MCF 10A (cell line): ENCODE measurements around the gene ECEL1. TPM values are rescaled to one million over a fixed set of nuclear protein-coding genes. Genes with fewer than 3 reads are reported as not detected.

Experiments
- BruUV-seq: library from RNA; stranded (reverse); fragments of 400-500 nt; replicated peaks from 2 replicates; lab custom pipeline; 2021; lab: Mats Ljungman, UMichigan
- CTCF ChIA-PET: fragments of 300-600 bp; sonication (Branson Sonifier 250); formaldehyde crosslinking; extraction: SDS; loops from one replicate; lab custom pipeline; 2021; ENCODE audit warnings: antibody characterized with exemption, inconsistent platforms; lab: Yijun Ruan, JAX
- POLR2A ChIA-PET: fragments of 300-600, 350-650 bp; sonication (Branson Sonifier 250); formaldehyde crosslinking; extraction: SDS; loops from one replicate; lab custom pipeline; 2020; ENCODE audit warnings: antibody characterized with exemption, inconsistent platforms; lab: Yijun Ruan, JAX
- DNase-seq: peaks from one replicate; pipeline ENCODE4 v3.0.0-alpha.2; 2018; ENCODE audit not compliant: unreplicated experiment
- H3K27ac Mint-ChIP-seq: one replicate; pipeline ENCODE4 v1.8.0; 2022; ENCODE audit warnings: mild to moderate bottlenecking, low read depth, mixed read lengths; ENCODE audit not compliant: unreplicated experiment
- H3K27me3 Mint-ChIP-seq: one replicate; pipeline ENCODE4 v1.8.0; 2022; ENCODE audit warnings: mixed read lengths; ENCODE audit not compliant: insufficient read depth, unreplicated experiment
- H3K36me3 Mint-ChIP-seq: one replicate; pipeline ENCODE4 v1.8.0; 2022; ENCODE audit warnings: mild to moderate bottlenecking, moderate library complexity, mixed read lengths; ENCODE audit not compliant: insufficient read depth, unreplicated experiment
- H3K4me1 Mint-ChIP-seq: one replicate; pipeline ENCODE4 v1.8.0; 2022; ENCODE audit warnings: mixed read lengths; ENCODE audit not compliant: insufficient read depth, unreplicated experiment
- H3K4me3 Mint-ChIP-seq: one replicate; pipeline ENCODE4 v1.8.0; 2022; ENCODE audit warnings: mild to moderate bottlenecking, moderate library complexity, mixed read lengths; ENCODE audit not compliant: unreplicated experiment
- H3K9me3 Mint-ChIP-seq: one replicate; pipeline ENCODE4 v1.8.0; 2022; ENCODE audit warnings: mixed read lengths; ENCODE audit not compliant: unreplicated experiment
- intact Hi-C: fragments of 100-400 bp; cut with micrococcal nuclease; formaldehyde crosslinking; loops from 2 replicates; pipeline ENCODE4 v1.14.1; 2022
- total RNA-seq: library from RNA; stranded (reverse); gene quantifications from 2 replicates; pipeline ENCODE4 v1.2.3, GENCODE V29; 2022
- TF ChIP-seq, protein P1 (sequence below): fragments of 200-600 bp; IDR thresholded peaks from one replicate; pipeline ENCODE4 v1.8.0; 2022; ENCODE audit warnings: antibody characterized with exemption, mild to moderate bottlenecking; ENCODE audit not compliant: unreplicated experiment

Gene ECEL1
- total RNA-seq, 1 experiment from 2014 or later: not detected

DNA sequence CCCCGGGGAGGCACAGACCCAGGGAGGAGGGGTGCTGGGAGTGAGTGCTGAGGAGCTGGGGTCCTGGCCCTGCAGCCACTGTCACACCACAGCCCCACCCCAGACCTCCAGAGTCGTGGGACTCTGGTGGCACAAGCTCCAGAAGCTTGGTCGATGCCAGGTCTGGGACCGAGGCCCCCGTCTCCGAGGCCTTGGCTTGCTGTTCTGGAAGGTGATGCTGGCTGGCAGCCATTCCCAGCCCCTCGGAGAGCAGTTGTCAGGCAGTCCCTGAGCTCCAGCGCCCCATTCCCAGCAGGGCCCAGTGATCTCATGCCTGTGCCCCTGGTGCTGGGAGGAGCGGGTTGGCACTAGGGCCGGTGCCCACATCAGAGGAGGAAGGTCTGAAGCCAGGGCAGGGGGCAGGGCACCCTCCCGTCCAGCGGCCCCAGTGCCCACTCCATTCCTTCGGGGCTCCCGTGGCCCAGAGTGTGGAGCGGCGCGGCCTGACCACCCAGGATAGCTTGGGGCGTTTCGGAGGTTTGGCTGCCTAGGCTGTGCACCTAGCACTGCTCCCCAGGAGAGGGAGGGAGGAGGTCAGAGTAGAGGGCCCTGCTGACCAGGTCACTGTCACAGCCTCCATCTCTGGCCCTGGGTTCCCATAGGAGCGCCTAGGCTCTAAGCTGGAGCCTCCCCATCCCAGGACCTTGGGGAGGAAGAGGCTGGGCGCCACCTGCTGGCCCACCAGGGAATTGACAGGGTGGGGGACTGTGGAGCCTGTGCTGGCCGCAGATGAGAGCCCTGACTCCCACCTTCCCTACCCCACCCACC is 48.5 kb downstream of the ECEL1 start:
- no TSS peak for BruUV-seq
- TF ChIP-seq, protein P1, sequence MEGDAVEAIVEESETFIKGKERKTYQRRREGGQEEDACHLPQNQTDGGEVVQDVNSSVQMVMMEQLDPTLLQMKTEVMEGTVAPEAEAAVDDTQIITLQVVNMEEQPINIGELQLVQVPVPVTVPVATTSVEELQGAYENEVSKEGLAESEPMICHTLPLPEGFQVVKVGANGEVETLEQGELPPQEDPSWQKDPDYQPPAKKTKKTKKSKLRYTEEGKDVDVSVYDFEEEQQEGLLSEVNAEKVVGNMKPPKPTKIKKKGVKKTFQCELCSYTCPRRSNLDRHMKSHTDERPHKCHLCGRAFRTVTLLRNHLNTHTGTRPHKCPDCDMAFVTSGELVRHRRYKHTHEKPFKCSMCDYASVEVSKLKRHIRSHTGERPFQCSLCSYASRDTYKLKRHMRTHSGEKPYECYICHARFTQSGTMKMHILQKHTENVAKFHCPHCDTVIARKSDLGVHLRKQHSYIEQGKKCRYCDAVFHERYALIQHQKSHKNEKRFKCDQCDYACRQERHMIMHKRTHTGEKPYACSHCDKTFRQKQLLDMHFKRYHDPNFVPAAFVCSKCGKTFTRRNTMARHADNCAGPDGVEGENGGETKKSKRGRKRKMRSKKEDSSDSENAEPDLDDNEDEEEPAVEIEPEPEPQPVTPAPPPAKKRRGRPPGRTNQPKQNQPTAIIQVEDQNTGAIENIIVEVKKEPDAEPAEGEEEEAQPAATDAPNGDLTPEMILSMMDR: peak; percentile 51
- Mint-ChIP-seq H3K4me3 (no peak overlapping the region), H3K27me3 (peaks cover 10% of the 10 kb centered on the region), H3K9me3 (no peaks in the 10 kb centered on the region), H3K27ac (no peak overlapping the region), H3K4me1 (no peaks in the 10 kb centered on the region), H3K36me3 (no peaks in the 10 kb centered on the region)
- POLR2A ChIA-PET: no interaction called here
- CTCF ChIA-PET: interaction anchor here (0.5 to 4.1 kb wide), 34 partner anchors 12 to 723 kb away, joined by 3 to 48 read pairs (median 3); partner anchors contain the start of genes ALPP and PRSS56
- intact Hi-C loops: no loop called here
- peak; percentile 43 for DNase-seq

DNA sequence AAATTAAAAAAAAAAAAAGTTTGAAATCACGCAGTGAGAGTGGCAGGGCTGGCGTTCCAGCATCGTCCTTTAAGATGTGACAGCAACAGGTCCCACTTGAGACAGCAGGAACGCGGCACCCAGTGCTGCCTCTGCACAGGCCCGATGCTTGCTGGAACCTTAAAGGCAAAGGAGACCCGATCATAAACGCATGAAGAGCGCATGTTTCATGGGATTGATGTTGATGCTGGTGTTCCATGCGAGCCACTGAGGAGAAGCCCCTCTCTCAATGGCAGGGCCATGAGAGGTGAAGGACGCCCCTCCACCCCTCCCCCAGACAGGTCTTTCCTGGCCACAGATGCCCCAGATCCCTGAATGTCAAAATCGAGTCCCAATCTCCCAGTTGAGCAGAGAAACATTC is 49.5 kb downstream of the ECEL1 start:
- Mint-ChIP-seq H3K36me3 (no peaks in the 10 kb centered on the region), H3K4me1 (no peaks in the 10 kb centered on the region), H3K27ac (no peak overlapping the region), H3K27me3 (peaks cover 10% of the 10 kb centered on the region), H3K4me3 (no peak overlapping the region), H3K9me3 (no peaks in the 10 kb centered on the region)
- ChIA-PET POLR2A (no interaction called here), CTCF (interaction anchor here (0.7 to 2.0 kb wide), 5 partner anchors 10 to 529 kb away, joined by 3 to 7 read pairs (median 3); no protein-coding TSS in a partner anchor)
- DNase-seq: no peak
- intact Hi-C loops: no loop called here
- BruUV-seq: no TSS peak
- TF ChIP-seq, protein P1: no peak

DNA sequence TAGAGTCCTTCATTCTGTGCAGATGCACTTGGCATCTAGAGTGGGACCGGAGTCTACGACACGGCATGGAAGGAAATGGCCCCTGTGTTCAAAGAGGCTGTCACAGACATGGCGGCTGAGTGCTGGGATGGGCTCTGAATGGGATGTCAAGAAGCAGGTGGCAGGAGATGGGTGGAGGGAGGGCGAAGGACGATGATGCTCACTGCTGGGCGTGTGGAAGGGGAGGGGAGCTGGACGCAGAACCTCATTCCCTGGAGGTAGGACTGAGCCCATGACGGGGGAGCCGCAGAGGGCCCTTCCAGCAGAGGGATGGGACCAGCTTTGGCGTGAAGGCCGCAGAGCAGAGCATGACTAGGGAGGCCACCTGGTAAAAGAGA is 50.5 kb downstream of the ECEL1 start:
- no peaks in the 10 kb centered on the region for H3K9me3 Mint-ChIP-seq
- POLR2A ChIA-PET: interaction anchor here (0.6 kb wide), 1 partner anchor 324 kb away, joined by 3 read pairs; no protein-coding TSS in a partner anchor
- no TSS peak for BruUV-seq
- TF ChIP-seq, protein P1: no peak
- intact Hi-C loops: no loop called here
- H3K4me3 Mint-ChIP-seq: no peak overlapping the region
- CTCF ChIA-PET: interaction anchor here (0.5 to 2.0 kb wide), 12 partner anchors 11 to 537 kb away, joined by 3 to 7 read pairs (median 3); no protein-coding TSS in a partner anchor
- H3K36me3 Mint-ChIP-seq: no peaks in the 10 kb centered on the region
- H3K4me1 Mint-ChIP-seq: no peaks in the 10 kb centered on the region
- peaks cover 10% of the 10 kb centered on the region for H3K27me3 Mint-ChIP-seq
- DNase-seq: no peak
- H3K27ac Mint-ChIP-seq: no peak overlapping the region

DNA sequence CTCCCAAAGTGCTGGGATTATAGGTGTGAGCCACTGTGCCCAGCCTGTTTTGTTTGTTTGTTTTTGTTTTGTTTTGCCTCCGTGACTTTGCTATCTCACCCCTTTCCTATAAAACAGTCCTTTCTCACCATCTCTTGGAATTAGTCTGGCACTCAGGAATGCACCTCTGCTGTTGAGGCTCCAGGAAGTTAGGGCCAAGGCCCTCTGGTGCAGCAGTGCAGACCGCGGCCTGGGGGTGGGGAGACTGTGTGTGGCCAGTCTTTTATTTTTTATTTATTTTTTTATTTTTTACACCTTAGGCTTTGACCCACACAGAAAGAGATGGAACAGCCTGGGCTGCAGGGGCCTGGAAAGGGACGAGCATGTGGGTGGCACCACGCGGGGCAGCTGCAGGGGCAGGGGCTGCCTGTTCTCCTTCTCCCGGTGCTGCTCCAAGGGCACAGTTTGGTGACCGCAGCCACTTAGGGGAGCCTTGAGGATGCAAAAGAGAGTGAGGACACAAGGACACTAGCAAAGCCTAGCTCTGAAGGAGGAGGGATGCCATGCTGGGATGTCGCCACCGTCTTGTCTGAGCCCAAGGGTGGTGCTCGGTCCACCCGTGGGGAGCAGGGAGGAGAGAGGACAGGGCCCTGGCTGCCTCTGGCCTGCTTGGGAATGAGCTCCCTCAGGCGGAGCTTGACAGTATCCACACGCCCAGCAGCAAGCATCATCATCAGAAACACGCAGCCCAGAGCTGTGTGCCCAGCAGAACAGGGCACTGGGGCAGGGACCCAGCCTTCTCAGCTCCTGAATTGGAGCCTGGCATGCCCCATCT is 51.0 kb downstream of the ECEL1 start:
- intact Hi-C loops: no loop called here
- TF ChIP-seq, protein P1: no peak
- Mint-ChIP-seq H3K4me3 (no peak overlapping the region), H3K4me1 (no peaks in the 10 kb centered on the region), H3K27ac (no peak overlapping the region), H3K9me3 (no peaks in the 10 kb centered on the region), H3K27me3 (peaks cover 10% of the 10 kb centered on the region), H3K36me3 (no peaks in the 10 kb centered on the region)
- CTCF ChIA-PET: interaction anchor here (0.5 to 2.0 kb wide), 10 partner anchors 46 to 721 kb away, joined by 3 to 7 read pairs (median 3); no protein-coding TSS in a partner anchor
- BruUV-seq: no TSS peak
- DNase-seq: no peak
- POLR2A ChIA-PET: no interaction called here
